Osteoblast (primary cell): Measurements from ENCODE around the gene CASZ1. TPM values are rescaled to one million over a fixed set of nuclear protein-coding genes. Genes with fewer than 3 reads are reported as not detected.

Source experiments
- DNase-seq: peaks from one replicate; pipeline ENCODE4 v3.0.0; 2011; ENCODE audit warnings: low spot score, mixed read lengths; ENCODE audit not compliant: insufficient read length; ENCODE audit errors: missing footprints
- H2AFZ ChIP-seq: 2 replicates; pipeline ENCODE4 v1.6.0; 2011; ENCODE audit warnings: mild to moderate bottlenecking, low read length
- H3K27ac ChIP-seq: 2 replicates; pipeline ENCODE4 v1.5.1; 2011; ENCODE audit warnings: mild to moderate bottlenecking, low read depth, low read length, moderate library complexity
- H3K27me3 ChIP-seq: 2 replicates; pipeline ENCODE4 v1.6.0; 2012; ENCODE audit warnings: mild to moderate bottlenecking, control low read depth, inconsistent platforms, low read length, moderate library complexity; ENCODE audit not compliant: insufficient read depth
- H3K36me3 ChIP-seq: 2 replicates; pipeline ENCODE4 v1.5.1; 2011; ENCODE audit warnings: mild to moderate bottlenecking, low read length, control low read depth, moderate library complexity; ENCODE audit not compliant: insufficient read depth
- H3K4me1 ChIP-seq: 2 replicates; pipeline ENCODE4 v1.5.1; 2011; ENCODE audit warnings: mild to moderate bottlenecking, low read length, control low read depth, moderate library complexity; ENCODE audit not compliant: insufficient read depth
- H3K4me2 ChIP-seq: 2 replicates; pipeline ENCODE4 v1.6.0; 2011; ENCODE audit warnings: mild to moderate bottlenecking, low read length; ENCODE audit not compliant: insufficient read depth
- H3K4me3 ChIP-seq: fragments of 200-600 bp; sonication (generic); 3 replicates; pipeline ENCODE4 v1.5.1; 2012; ENCODE audit warnings: mild to moderate bottlenecking, low read length, inconsistent platforms; ENCODE audit not compliant: insufficient read depth
- H3K79me2 ChIP-seq: 2 replicates; pipeline ENCODE4 v1.6.0; 2012; ENCODE audit warnings: mild to moderate bottlenecking, low read length, control low read depth, inconsistent platforms; ENCODE audit not compliant: insufficient read depth
- H3K9me3 ChIP-seq: 2 replicates; pipeline ENCODE4 v1.5.1; 2011; ENCODE audit warnings: low read depth, low read length, control low read depth
- H4K20me1 ChIP-seq: 2 replicates; pipeline ENCODE4 v1.6.0; 2012; ENCODE audit warnings: mild to moderate bottlenecking, low read length, control low read depth; ENCODE audit not compliant: insufficient read depth
- CTCF ChIP-seq: IDR thresholded peaks from 2 replicates; pipeline ENCODE4 v1.5.1; 2011; ENCODE audit warnings: mild to moderate bottlenecking, low read depth, low read length, moderate library complexity; ENCODE audit errors: extremely low read depth
- total RNA-seq: library from RNA; depleted of rRNA; stranded (reverse); fragments of >200 nt; gene quantifications from 2 replicates; pipeline ENCODE4 v1.2.3, GENCODE V29; 2012

The CASZ1 gene
- total RNA-seq, 1 donor: 0.36 TPM

- Histone ChIP-seq H4K20me1 (peaks cover 20% of the 10 kb centered on the region), H3K27ac (no peak overlapping the region), H3K79me2 (peaks cover 3% of the 10 kb centered on the region), H3K4me2 (no peak overlapping the region), H3K27me3 (no peaks in the 10 kb centered on the region), H2AFZ (no peak overlapping the region), H3K9me3 (no peaks in the 10 kb centered on the region), H3K36me3 (no peaks in the 10 kb centered on the region), H3K4me3 (no peak overlapping the region), H3K4me1 (no peaks in the 10 kb centered on the region)
- TF ChIP-seq CTCF: no peak
- DNase-seq: no peak
These were observed 179.1 kb downstream of the CASZ1 start for GRCh38 chr1:10617318-10617717.

GRCh38 chr1:10616696-10617095 is 179.8 kb downstream of the CASZ1 start:
- Histone ChIP-seq H4K20me1 (peaks cover 20% of the 10 kb centered on the region), H3K27ac (no peak overlapping the region), H3K9me3 (no peaks in the 10 kb centered on the region), H3K79me2 (peaks cover 3% of the 10 kb centered on the region), H3K4me2 (no peak overlapping the region), H3K4me1 (no peaks in the 10 kb centered on the region), H2AFZ (no peak overlapping the region), H3K36me3 (no peaks in the 10 kb centered on the region), H3K4me3 (no peak overlapping the region), H3K27me3 (no peaks in the 10 kb centered on the region)
- no peak for TF ChIP-seq CTCF
- no peak for DNase-seq

GRCh38 chr1:10615932-10616671 is 180.3 kb downstream of the CASZ1 start:
- peaks cover 20% of the 10 kb centered on the region for H4K20me1 ChIP-seq
- DNase-seq: no peak
- peaks cover 1% of the 10 kb centered on the region for H3K4me1 ChIP-seq
- H3K9me3 ChIP-seq: no peaks in the 10 kb centered on the region
- TF ChIP-seq CTCF: no peak
- H3K4me3 ChIP-seq: no peak overlapping the region
- H3K36me3 ChIP-seq: no peaks in the 10 kb centered on the region
- H3K79me2 ChIP-seq: peaks cover 3% of the 10 kb centered on the region
- H3K27me3 ChIP-seq: no peaks in the 10 kb centered on the region
- no peak overlapping the region for H3K4me2 ChIP-seq
- no peak overlapping the region for H3K27ac ChIP-seq
- H2AFZ ChIP-seq: no peak overlapping the region

GRCh38 chr1:10615332-10615731 is 181.1 kb downstream of the CASZ1 start:
- Histone ChIP-seq H3K36me3 (no peaks in the 10 kb centered on the region), H3K4me2 (no peak overlapping the region), H3K27ac (no peak overlapping the region), H3K4me3 (no peak overlapping the region), H3K9me3 (no peaks in the 10 kb centered on the region), H2AFZ (no peak overlapping the region), H3K79me2 (peaks cover 3% of the 10 kb centered on the region), H4K20me1 (peaks cover 20% of the 10 kb centered on the region), H3K27me3 (no peaks in the 10 kb centered on the region), H3K4me1 (peaks cover 3% of the 10 kb centered on the region)
- no peak for TF ChIP-seq CTCF
- no peak for DNase-seq
